Neural progenitor cell (in vitro differentiated cells): Measurements from ENCODE around the gene NEU1. TPM values are rescaled to one million over a fixed set of nuclear protein-coding genes. Genes with fewer than 3 reads are reported as not detected.
A peak's percentile ranks its signal among the peaks of the same experiment; 100 is the strongest.

Source experiments
- DNase-seq: peaks from one replicate; pipeline ENCODE4 v3.0.0-alpha.2; 2016; ENCODE audit warnings: low spot score
- H2AFZ ChIP-seq: fragments of 200-600 bp; sonication (generic); replicated peaks from 2 replicates; pipeline ENCODE4 v1.6.1; 2016; ENCODE audit warnings: antibody characterized with exemption
- H3F3A ChIP-seq: fragments of 200-600 bp; sonication (generic); 2 replicates; pipeline ENCODE4 v1.6.1; 2016; ENCODE audit warnings: antibody characterized with exemption, low read depth
- H3K27ac ChIP-seq: fragments of 200-600 bp; sonication (generic); 2 replicates; pipeline ENCODE4 v1.5.1; 2016; ENCODE audit warnings: mild to moderate bottlenecking
- H3K27me3 ChIP-seq: fragments of 200-600 bp; sonication (generic); 2 replicates; pipeline ENCODE4 v1.6.1; 2016; ENCODE audit warnings: mild to moderate bottlenecking, moderate library complexity
- H3K36me3 ChIP-seq: fragments of 200-600 bp; sonication (generic); 2 replicates; pipeline ENCODE4 v1.5.1; 2016
- H3K4me1 ChIP-seq: fragments of 200-600 bp; sonication (generic); 2 replicates; pipeline ENCODE4 v1.6.1; 2016; ENCODE audit warnings: mixed run types
- H3K4me2 ChIP-seq: fragments of 200-600 bp; sonication (generic); 2 replicates; pipeline ENCODE4 v1.6.1; 2016
- H3K4me3 ChIP-seq: fragments of 200-600 bp; sonication (generic); 2 replicates; pipeline ENCODE4 v1.5.1; 2016
- H3K79me2 ChIP-seq: fragments of 200-600 bp; sonication (generic); 2 replicates; pipeline ENCODE4 v1.6.1; 2016; ENCODE audit warnings: low read depth
- H3K9ac ChIP-seq: fragments of 200-600 bp; sonication (generic); 2 replicates; pipeline ENCODE4 v1.6.1; 2016
- H3K9me3 ChIP-seq: fragments of 200-600 bp; sonication (generic); 2 replicates; pipeline ENCODE4 v1.5.1; 2016; ENCODE audit warnings: low read depth
- H4K20me1 ChIP-seq: fragments of 200-600 bp; sonication (generic); 2 replicates; pipeline ENCODE4 v1.6.1; 2016; ENCODE audit warnings: low read depth
- H3K27ac Mint-ChIP-seq: 3 replicates; pipeline ENCODE4 v1.8.0; 2021; ENCODE audit warnings: mixed read lengths
- H3K27me3 Mint-ChIP-seq: 2 replicates; pipeline ENCODE4 v1.8.0; 2022; ENCODE audit warnings: low read depth, mild to moderate bottlenecking, inconsistent platforms, moderate library complexity, mixed read lengths; ENCODE audit not compliant: insufficient read depth
- H3K36me3 Mint-ChIP-seq: 3 replicates; pipeline ENCODE4 v1.8.0; 2021; ENCODE audit warnings: mixed read lengths
- H3K4me1 Mint-ChIP-seq: 3 replicates; pipeline ENCODE4 v1.8.0; 2021; ENCODE audit warnings: mixed read lengths
- H3K4me3 Mint-ChIP-seq: 3 replicates; pipeline ENCODE4 v1.8.0; 2021; ENCODE audit warnings: mild to moderate bottlenecking, moderate library complexity, mixed read lengths
- H3K9me3 Mint-ChIP-seq: 3 replicates; pipeline ENCODE4 v1.8.0; 2020; ENCODE audit warnings: mixed read lengths
- CTCF ChIP-seq: fragments of 200-600 bp; sonication (generic); IDR thresholded peaks from 2 replicates; pipeline ENCODE4 v1.5.1; 2017; ENCODE audit warnings: antibody characterized with exemption, mild to moderate bottlenecking
- EZH2 ChIP-seq: fragments of 200-600 bp; sonication (generic); IDR thresholded peaks from 2 replicates; pipeline ENCODE4 v1.6.1; 2017; ENCODE audit warnings: antibody characterized with exemption, mild to moderate bottlenecking, moderate library complexity
- EZH2phosphoT487 ChIP-seq: fragments of 200-600 bp; sonication (generic); IDR thresholded peaks from 2 replicates; pipeline ENCODE4 v1.6.1; 2017; ENCODE audit warnings: antibody characterized with exemption
- total RNA-seq: library from RNA; depleted of rRNA; stranded (reverse); fragments of >200 nt; gene quantifications from 2 replicates; pipeline ENCODE4 v1.2.3, GENCODE V29; 2015; ENCODE audit warnings: low replicate concordance

NEU1 gene
- total RNA-seq, 1 donor from 2014 or later: 17.4 TPM

- peaks cover 22% of the 10 kb centered on the region for H3F3A ChIP-seq
- Mint-ChIP-seq H3K4me1 (peaks cover 15% of the 10 kb centered on the region), H3K36me3 (peaks cover 31% of the 10 kb centered on the region), H3K27me3 (peaks cover 2% of the 10 kb centered on the region), H3K4me3 (no peak overlapping the region), H3K9me3 (no peaks in the 10 kb centered on the region), H3K27ac (no peak overlapping the region)
- no peak overlapping the region for H2AFZ ChIP-seq
- H3K79me2 ChIP-seq: peaks cover 37% of the 10 kb centered on the region
- peaks cover 34% of the 10 kb centered on the region for H3K36me3 ChIP-seq
- no peak for TF ChIP-seq EZH2phosphoT487
- no peak for TF ChIP-seq EZH2
- no peak for TF ChIP-seq CTCF
- H4K20me1 ChIP-seq: peaks cover 23% of the 10 kb centered on the region
- H3K4me1 ChIP-seq: peaks cover 6% of the 10 kb centered on the region
- no peak for DNase-seq
- no peaks in the 10 kb centered on the region for H3K9me3 ChIP-seq
- H3K4me3 ChIP-seq: no peak overlapping the region
- no peak overlapping the region for H3K27ac ChIP-seq
- no peak overlapping the region for H3K4me2 ChIP-seq
- no peaks in the 10 kb centered on the region for H3K27me3 ChIP-seq
- H3K9ac ChIP-seq: no peak overlapping the region
Observed at GRCh38 chr6:31892821-31893220, 30.2 kb upstream of the NEU1 start.

- Mint-ChIP-seq H3K36me3 (peaks cover 38% of the 10 kb centered on the region), H3K9me3 (no peaks in the 10 kb centered on the region), H3K27ac (no peak overlapping the region), H3K4me1 (peaks cover 3% of the 10 kb centered on the region), H3K27me3 (peaks cover 2% of the 10 kb centered on the region), H3K4me3 (no peak overlapping the region)
- no peak overlapping the region for H2AFZ ChIP-seq
- H3K9me3 ChIP-seq: no peaks in the 10 kb centered on the region
- no peak overlapping the region for H3K27ac ChIP-seq
- no peaks in the 10 kb centered on the region for H3K4me1 ChIP-seq
- no peak overlapping the region for H3K9ac ChIP-seq
- H3K27me3 ChIP-seq: no peaks in the 10 kb centered on the region
- TF ChIP-seq CTCF (no peak), EZH2phosphoT487 (no peak)
- peaks cover 6% of the 10 kb centered on the region for H4K20me1 ChIP-seq
- peaks cover 21% of the 10 kb centered on the region for H3K36me3 ChIP-seq
- H3K4me3 ChIP-seq: no peak overlapping the region
- no peak for DNase-seq
- no peak overlapping the region for H3K4me2 ChIP-seq
- peaks cover 8% of the 10 kb centered on the region for H3K79me2 ChIP-seq
- peaks cover 8% of the 10 kb centered on the region for H3F3A ChIP-seq
Observed at GRCh38 chr6:31889331-31889972, 26.8 kb upstream of the NEU1 start.

GRCh38 chr6:31888276-31889258, 25.9 kb upstream of the NEU1 start:
- Mint-ChIP-seq H3K36me3 (peaks cover 42% of the 10 kb centered on the region), H3K9me3 (no peaks in the 10 kb centered on the region), H3K27ac (no peak overlapping the region), H3K27me3 (peaks cover 2% of the 10 kb centered on the region), H3K4me1 (peaks cover 2% of the 10 kb centered on the region), H3K4me3 (no peak overlapping the region)
- Histone ChIP-seq H3K27me3 (no peaks in the 10 kb centered on the region), H3K79me2 (peaks cover 7% of the 10 kb centered on the region), H3K36me3 (peaks cover 20% of the 10 kb centered on the region), H3K27ac (no peak overlapping the region), H3K4me3 (no peak overlapping the region), H3K4me2 (no peak overlapping the region), H2AFZ (no peak overlapping the region), H3K9ac (no peak overlapping the region), H4K20me1 (peaks cover 5% of the 10 kb centered on the region), H3K4me1 (no peaks in the 10 kb centered on the region), H3F3A (peaks cover 7% of the 10 kb centered on the region), H3K9me3 (no peaks in the 10 kb centered on the region)
- DNase-seq: peak; percentile 66
- TF ChIP-seq EZH2 (no peak), CTCF (peak; percentile 79)
